Measurements from ENCODE around the gene MEIKIN. TPM values are rescaled to one million over a fixed set of nuclear protein-coding genes. Genes with fewer than 3 reads are reported as not detected.

Gene MEIKIN
- total and polyA plus RNA-seq, 2 of the 8 experiments (the other 6 are each of a cell fraction or from before 2014, with no cell fraction given) = not detected

- Histone ChIP-seq H3K36me3 (ENCODE audit: control insufficient read depth in 2 of 4, insufficient read depth in 4 of 4, low read length in 3 of 4) (no peaks in the 10 kb centered on the region), H3K14ac (ENCODE audit: insufficient read length) (no peak overlapping the region), H3K27me3 (replicated peaks in 1 of 4; ENCODE audit: control insufficient read depth in 3 of 4, extremely low read depth in 1 of 4, insufficient read depth in 3 of 4, low read length in 3 of 4) (no peaks in the 10 kb centered on the region), H2BK20ac (ENCODE audit: low read length) (no peak overlapping the region), H2AK5ac (ENCODE audit: low read depth, low read length) (no peak overlapping the region), H3K9me3 (ENCODE audit: insufficient read depth in 2 of 2, low read depth in 1 of 2, low read length in 1 of 2) (peaks cover 3 to 8% of the 10 kb centered on the region in 2 experiments; a peak in 2 of 4 replicates), H3K27ac (ENCODE audit: low read depth, low read length) (no peak overlapping the region), H3K4me3 (ENCODE audit: extremely low read depth in 1 of 4, insufficient read depth in 2 of 4, low read depth in 3 of 4, low read length in 4 of 4) (no peak overlapping the region), H3K4me2 (ENCODE audit: insufficient read depth in 1 of 2, low read depth in 2 of 2, low read length in 2 of 2) (no peak overlapping the region), H3K4me1 (replicated peaks in 1 of 4; ENCODE audit: control insufficient read depth in 3 of 4, insufficient read depth in 4 of 4, low read length in 3 of 4) (no peaks in the 10 kb centered on the region; a peak in 1 of 7 replicates), H3K79me1 (ENCODE audit: low read depth, low read length) (no peaks in the 10 kb centered on the region), H3K23me2 (ENCODE audit: low read depth, low read length) (no peaks in the 10 kb centered on the region), H3K9ac (replicated peaks in 1 of 4; ENCODE audit: extremely low read depth in 1 of 4, low read depth in 3 of 4, low read length in 3 of 4) (no peak overlapping the region), H4K20me1 (replicated peaks in 1 of 2; ENCODE audit: control insufficient read depth in 1 of 2, insufficient read depth in 2 of 2, low read length in 2 of 2) (no peaks in the 10 kb centered on the region), H4K5ac (ENCODE audit: insufficient read length, low read depth, low read length) (no peak overlapping the region), H2BK5ac (ENCODE audit: low read depth, low read length) (no peak overlapping the region), H2BK120ac (replicated peaks; ENCODE audit: low read depth, low read length) (no peak overlapping the region), H3K56ac (replicated peaks; ENCODE audit: insufficient read length, low read depth, low read length) (no peak overlapping the region), H2BK15ac (ENCODE audit: low read length) (no peak overlapping the region), H2BK12ac (ENCODE audit: low read depth, low read length) (no peak overlapping the region), H3K18ac (ENCODE audit: extremely low read depth, low read length) (no peak overlapping the region), H3K79me2 (ENCODE audit: control insufficient read depth in 1 of 2, insufficient read depth in 2 of 2, low read length in 2 of 2) (no peaks in the 10 kb centered on the region), H3K4ac (replicated peaks; ENCODE audit: insufficient read length, low read depth, low read length) (no peak overlapping the region), H4K91ac (replicated peaks; ENCODE audit: insufficient read length, low read length) (no peak overlapping the region), H4K8ac (ENCODE audit: extremely low read depth, insufficient read depth, low read length) (no peak overlapping the region), H2AFZ (ENCODE audit: low read length) (no peak overlapping the region), H3K23ac (ENCODE audit: insufficient read length) (no peak overlapping the region)
- DNase-seq (ENCODE audit: low read depth in 1 of 2, low spot score in 2 of 2) (no peak), FAIRE-seq (no peak)
- TF ChIP-seq SP4 (IDR thresholded peaks at IDR 0.05; ENCODE audit: low read length) = no peak
- no peak for TF ChIP-seq JUND (IDR thresholded peaks at IDR 0.05; ENCODE audit: low read length)
- ChIA-PET CTCF (ENCODE audit: partially characterized antibody) (no interaction called here), POLR2A (ENCODE audit: partially characterized antibody) (no interaction called here)
Observed at GRCh38 chr5:131928957-131929356, 16.5 kb downstream of the MEIKIN start.
